CD4-positive, CD25-positive, alpha-beta regulatory T cell (primary cell): ENCODE data around the gene VLDLR. TPM values are rescaled to one million over a fixed set of nuclear protein-coding genes. Genes with fewer than 3 reads are reported as not detected.

Source experiments
- ATAC-seq, 2 donors: fragments of 150-1000 bp; cut with Tn5 transposase; one replicate each; pipeline ENCODE4 v1.10.0; 2021; ENCODE audit warnings: low read depth in 2 of 2, moderate number of reproducible peaks in 2 of 2, moderate library complexity in 1 of 2
- DNase-seq, 3 donors: peaks; one replicate each; pipeline versions ENCODE4 v3.0.0 to v3.0.0-alpha.2; 2012 to 2022; ENCODE audit warnings: mixed read lengths in 1 of 3
- H3K27ac ChIP-seq: one replicate; pipeline ENCODE4 v1.7.0; 2013; ENCODE audit warnings: mild to moderate bottlenecking, low read length; ENCODE audit not compliant: insufficient read depth, poor library complexity, severe bottlenecking
- H3K27me3 ChIP-seq: one replicate; pipeline ENCODE4 v1.7.0; 2013; ENCODE audit warnings: low read length; ENCODE audit not compliant: control insufficient read depth, insufficient read depth
- H3K36me3 ChIP-seq: one replicate; pipeline ENCODE4 v1.7.0; 2013; ENCODE audit warnings: mild to moderate bottlenecking, low read length, moderate library complexity; ENCODE audit not compliant: control insufficient read depth, insufficient read depth
- H3K4me1 ChIP-seq: 2 replicates; pipeline ENCODE4 v1.7.0; 2013; ENCODE audit warnings: mild to moderate bottlenecking, low read length; ENCODE audit not compliant: insufficient read depth, control insufficient read depth, poor library complexity, severe bottlenecking
- H3K4me3 ChIP-seq: one replicate; pipeline ENCODE4 v1.7.0; 2013; ENCODE audit warnings: low read depth, mild to moderate bottlenecking, low read length, moderate library complexity
- H3K9me3 ChIP-seq, 2 experiments: 1 replicate in 1 of 2; 2 replicates in 1 of 2; pipeline ENCODE4 v1.7.0; 2013; ENCODE audit warnings: low read length in 2 of 2, mild to moderate bottlenecking in 1 of 2, moderate library complexity in 1 of 2; ENCODE audit not compliant: control insufficient read depth in 2 of 2
- H3K27ac Mint-ChIP-seq, 3 donors: one replicate each; pipeline ENCODE4 v1.8.0; 2020 to 2022; ENCODE audit warnings: mild to moderate bottlenecking in 3 of 3, mixed read lengths in 3 of 3, moderate library complexity in 2 of 3
- H3K27me3 Mint-ChIP-seq: one replicate; pipeline ENCODE4 v1.8.0; 2022; ENCODE audit warnings: mild to moderate bottlenecking, mixed read lengths
- H3K36me3 Mint-ChIP-seq: one replicate; pipeline ENCODE4 v1.8.0; 2020; ENCODE audit warnings: mixed read lengths
- H3K4me1 Mint-ChIP-seq, 4 donors: one replicate each; pipeline ENCODE4 v1.8.0; 2020 to 2022; ENCODE audit warnings: mixed read lengths in 4 of 4, mild to moderate bottlenecking in 1 of 4
- H3K4me3 Mint-ChIP-seq, 4 donors: one replicate each; pipeline ENCODE4 v1.8.0; 2020 to 2022; ENCODE audit warnings: mild to moderate bottlenecking in 4 of 4, mixed read lengths in 4 of 4, moderate library complexity in 3 of 4
- H3K9me3 Mint-ChIP-seq, 7 donors: one replicate each; pipeline ENCODE4 v1.8.0; 2020 to 2022; ENCODE audit warnings: mixed read lengths in 7 of 7, mild to moderate bottlenecking in 3 of 7, moderate library complexity in 2 of 7
- polyA plus RNA-seq, 4 donors: library from polyadenylated mRNA; unstranded; fragments of 300-500 nt; fragmentation: Illumina TruSeq; gene quantifications; one replicate each; pipeline ENCODE4 v1.2.3, GENCODE V29; 2021
- total RNA-seq: library from RNA; stranded (reverse); gene quantifications from one replicate; pipeline ENCODE4 v1.2.3, GENCODE V29; 2022

The VLDLR gene
- total RNA-seq (not detected), polyA plus RNA-seq (not detected)

- DNase-seq (peak in 1 of 3 donors; percentile 30), ATAC-seq (no peak)
- no peaks in the 10 kb centered on the region for H3K36me3 ChIP-seq
- peaks cover 0 to 20% (median 4%) of the 10 kb centered on the region in 4 donors for H3K4me1 Mint-ChIP-seq
- peaks cover 56% of the 10 kb centered on the region for H3K27me3 Mint-ChIP-seq
- H3K27ac Mint-ChIP-seq, result no peak within 1 kb of the TSS
- H3K9me3 ChIP-seq, result no peaks in the 10 kb centered on the region
- no peak within 1 kb of the TSS for H3K27ac ChIP-seq
- H3K36me3 Mint-ChIP-seq, result no peaks in the 10 kb centered on the region
- H3K27me3 ChIP-seq, result peaks cover 23% of the 10 kb centered on the region
- H3K4me3 Mint-ChIP-seq, result peak within 1 kb of the TSS; percentile 51 to 87 (median 81)
- H3K4me1 ChIP-seq, result peaks cover 23% of the 10 kb centered on the region
- H3K9me3 Mint-ChIP-seq, result peaks cover 0 to 5% (median 0%) of the 10 kb centered on the region in 7 donors
- no peak within 1 kb of the TSS for H3K4me3 ChIP-seq
Observed at GRCh38 chr9:2621722-2622460, at the start of gene VLDLR. VLDLR (plus strand) TSS chr9:2621787; CDS start chr9:2622190, 403 bp downstream.

DNA sequence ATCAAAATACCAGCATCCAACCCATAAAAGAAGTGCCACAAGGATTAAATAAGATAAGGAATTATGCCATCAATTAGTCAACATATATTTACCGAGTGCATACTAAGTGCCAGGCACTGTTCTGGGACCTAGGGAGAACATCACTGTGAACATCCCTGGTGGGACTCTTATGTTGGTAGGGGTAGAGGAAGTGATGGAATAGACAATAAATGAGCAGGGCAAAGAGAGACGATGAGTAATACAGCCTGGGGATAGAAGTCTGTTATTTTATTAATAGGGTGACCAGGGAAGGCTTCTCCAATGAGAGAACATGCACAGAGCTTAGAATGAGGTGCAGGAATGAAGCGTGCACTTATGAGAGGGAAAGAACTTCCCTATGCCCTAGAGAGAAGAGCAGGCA lies 47.4 kb upstream of the VLDLR start:
- no peaks in the 10 kb centered on the region for H3K4me1 Mint-ChIP-seq
- no peak overlapping the region for H3K27ac ChIP-seq
- DNase-seq (no peak), ATAC-seq (no peak)
- no peaks in the 10 kb centered on the region for H3K9me3 ChIP-seq
- no peaks in the 10 kb centered on the region for H3K36me3 Mint-ChIP-seq
- H3K27me3 Mint-ChIP-seq, result peaks cover 5% of the 10 kb centered on the region
- no peak overlapping the region for H3K27ac Mint-ChIP-seq
- H3K4me3 ChIP-seq, result no peak overlapping the region
- no peaks in the 10 kb centered on the region for H3K4me1 ChIP-seq
- no peak overlapping the region for H3K4me3 Mint-ChIP-seq
- no peaks in the 10 kb centered on the region for H3K27me3 ChIP-seq
- H3K9me3 Mint-ChIP-seq, result peaks cover 0 to 2% (median 0%) of the 10 kb centered on the region in 7 donors
- H3K36me3 ChIP-seq, result no peaks in the 10 kb centered on the region

DNA sequence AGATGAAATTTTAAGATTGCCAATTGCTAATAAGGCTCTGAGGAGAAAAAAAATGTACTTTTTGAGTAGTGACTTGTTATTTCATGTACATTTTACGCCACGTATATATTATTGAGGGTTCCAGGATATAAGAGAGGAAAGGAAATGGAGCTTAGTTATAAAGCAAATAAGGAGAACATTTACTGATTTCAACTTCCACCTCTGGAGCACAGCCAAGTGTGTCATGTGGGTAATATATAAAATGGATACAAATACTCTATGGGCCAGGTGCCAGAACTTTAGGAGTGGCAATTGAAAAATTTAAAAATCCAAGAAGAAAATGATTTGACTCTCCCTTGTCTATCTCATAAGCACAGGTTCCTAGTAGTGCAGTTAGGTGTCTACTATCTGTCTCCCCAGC lies 45.0 kb upstream of the VLDLR start:
- no peaks in the 10 kb centered on the region for H3K27me3 ChIP-seq
- H3K27me3 Mint-ChIP-seq, result peaks cover 5% of the 10 kb centered on the region
- DNase-seq, result no peak
- peaks cover 0 to 1% (median 0%) of the 10 kb centered on the region in 7 donors for H3K9me3 Mint-ChIP-seq
- H3K4me1 ChIP-seq, result no peaks in the 10 kb centered on the region
- no peaks in the 10 kb centered on the region for H3K4me1 Mint-ChIP-seq
- H3K36me3 Mint-ChIP-seq, result no peaks in the 10 kb centered on the region
- no peak overlapping the region for H3K27ac ChIP-seq
- no peaks in the 10 kb centered on the region for H3K9me3 ChIP-seq
- H3K36me3 ChIP-seq, result no peaks in the 10 kb centered on the region
- no peak for ATAC-seq
- no peak overlapping the region for H3K4me3 ChIP-seq
- no peak overlapping the region for H3K27ac Mint-ChIP-seq
- H3K4me3 Mint-ChIP-seq, result no peak overlapping the region

- H3K36me3 ChIP-seq, result no peaks in the 10 kb centered on the region
- no peaks in the 10 kb centered on the region for H3K27me3 Mint-ChIP-seq
- H3K27ac Mint-ChIP-seq, result no peak overlapping the region
- ATAC-seq (no peak), DNase-seq (no peak)
- H3K27ac ChIP-seq, result no peak overlapping the region
- H3K4me3 Mint-ChIP-seq, result no peak overlapping the region
- peaks cover 0 to 4% (median 0%) of the 10 kb centered on the region in 7 donors for H3K9me3 Mint-ChIP-seq
- no peaks in the 10 kb centered on the region for H3K36me3 Mint-ChIP-seq
- no peak overlapping the region for H3K4me3 ChIP-seq
- no peaks in the 10 kb centered on the region for H3K4me1 ChIP-seq
- no peaks in the 10 kb centered on the region for H3K9me3 ChIP-seq
- H3K27me3 ChIP-seq, result no peaks in the 10 kb centered on the region
- no peaks in the 10 kb centered on the region for H3K4me1 Mint-ChIP-seq
Observed at GRCh38 chr9:2583308-2584013, 38.1 kb upstream of the VLDLR start.

DNA sequence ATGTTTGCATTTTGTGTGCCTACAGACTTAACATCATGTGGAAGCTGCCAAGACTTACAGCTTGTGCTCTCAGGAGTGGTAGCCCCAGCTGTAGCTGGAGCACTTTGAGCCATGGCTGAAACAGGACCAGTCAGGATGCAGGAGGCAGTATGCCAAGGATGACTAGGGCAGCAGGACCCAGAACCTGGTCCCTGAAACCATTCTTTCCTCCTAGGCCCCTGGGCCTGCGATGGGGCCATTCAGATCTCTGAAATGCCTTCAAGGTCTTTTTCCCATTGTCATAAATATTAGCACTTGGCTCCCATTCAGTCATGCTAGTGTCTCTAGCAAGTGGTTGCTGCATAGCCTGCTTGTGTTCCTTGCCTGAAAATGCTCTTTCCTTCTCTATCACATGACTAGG lies 29.6 kb upstream of the VLDLR start:
- H3K27ac Mint-ChIP-seq, result no peak overlapping the region
- Histone ChIP-seq H3K27ac (no peak overlapping the region), H3K4me3 (no peak overlapping the region), H3K4me1 (no peaks in the 10 kb centered on the region), H3K9me3 (peaks cover 3 to 8% of the 10 kb centered on the region in 2 experiments), H3K27me3 (peaks cover 2% of the 10 kb centered on the region), H3K36me3 (no peaks in the 10 kb centered on the region)
- H3K4me1 Mint-ChIP-seq, result no peaks in the 10 kb centered on the region
- DNase-seq (no peak), ATAC-seq (no peak)
- H3K4me3 Mint-ChIP-seq, result no peak overlapping the region
- H3K36me3 Mint-ChIP-seq, result no peaks in the 10 kb centered on the region
- H3K9me3 Mint-ChIP-seq, result peaks cover 0 to 23% (median 8%) of the 10 kb centered on the region in 7 donors
- peaks cover 4% of the 10 kb centered on the region for H3K27me3 Mint-ChIP-seq

- DNase-seq (no peak), ATAC-seq (no peak)
- Histone ChIP-seq H3K4me1 (no peaks in the 10 kb centered on the region), H3K27me3 (peaks cover 2% of the 10 kb centered on the region), H3K27ac (no peak overlapping the region), H3K9me3 (peaks cover 3 to 8% of the 10 kb centered on the region in 2 experiments), H3K36me3 (no peaks in the 10 kb centered on the region), H3K4me3 (no peak overlapping the region)
- peaks cover 9% of the 10 kb centered on the region for H3K27me3 Mint-ChIP-seq
- peaks cover 0 to 23% (median 7%) of the 10 kb centered on the region in 7 donors for H3K9me3 Mint-ChIP-seq
- no peaks in the 10 kb centered on the region for H3K4me1 Mint-ChIP-seq
- no peaks in the 10 kb centered on the region for H3K36me3 Mint-ChIP-seq
- H3K4me3 Mint-ChIP-seq, result no peak overlapping the region
- H3K27ac Mint-ChIP-seq, result no peak overlapping the region
Observed at GRCh38 chr9:2593744-2594143, 27.8 kb upstream of the VLDLR start.

GRCh38 chr9:2595973-2596372 lies 25.6 kb upstream of the VLDLR start:
- no peak overlapping the region for H3K27ac ChIP-seq
- Mint-ChIP-seq H3K36me3 (no peaks in the 10 kb centered on the region), H3K27ac (no peak overlapping the region), H3K4me1 (no peaks in the 10 kb centered on the region), H3K27me3 (peaks cover 9% of the 10 kb centered on the region), H3K4me3 (no peak overlapping the region), H3K9me3 (peaks cover 0 to 16% (median 5%) of the 10 kb centered on the region in 7 donors)
- peaks cover 3 to 8% of the 10 kb centered on the region in 2 experiments for H3K9me3 ChIP-seq
- ATAC-seq, result no peak
- H3K27me3 ChIP-seq, result peaks cover 5% of the 10 kb centered on the region
- H3K4me1 ChIP-seq, result no peaks in the 10 kb centered on the region
- no peak overlapping the region for H3K4me3 ChIP-seq
- H3K36me3 ChIP-seq, result no peaks in the 10 kb centered on the region
- DNase-seq, result no peak
